AG09319 (cell line): ENCODE measurements around the gene OR13A1.
"Not testable (repeated sequence)": the region's sequence is repeated elsewhere in the genome, so short reads cannot be mapped to it uniquely, and the experiment has no call there.

Source experiments
- DNase-seq: peaks from one replicate; pipeline ENCODE4 v3.0.0-alpha.2; 2010; ENCODE audit warnings: low read depth; ENCODE audit errors: extremely low read depth
- TF ChIP-seq, protein P1 (sequence below): IDR thresholded peaks from 2 replicates; pipeline ENCODE4 v1.5.1; 2011; ENCODE audit warnings: low read depth, mild to moderate bottlenecking, inconsistent platforms, low read length, moderate library complexity

The OR13A1 gene

DNA sequence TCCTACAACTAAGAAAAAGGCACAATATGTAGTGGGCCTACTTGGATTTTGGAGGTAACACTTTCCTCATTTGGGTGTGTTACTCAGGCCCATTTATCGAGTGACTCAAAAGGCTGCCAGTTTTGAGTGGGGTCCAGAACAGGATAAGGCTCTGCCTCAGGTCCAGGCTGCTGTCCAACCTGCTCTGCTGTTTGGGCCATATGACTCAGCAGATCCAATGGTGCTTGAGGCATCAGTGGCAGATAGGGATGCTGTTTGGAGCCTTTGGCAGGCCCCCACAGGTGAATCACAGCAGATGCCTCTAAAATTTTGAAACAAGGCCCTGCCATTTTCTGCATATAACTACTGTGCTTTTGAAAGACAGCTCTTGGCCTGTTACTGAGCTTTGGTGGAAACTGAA is 24.5 kb upstream of the OR13A1 start:
- no peak for DNase-seq

DNA sequence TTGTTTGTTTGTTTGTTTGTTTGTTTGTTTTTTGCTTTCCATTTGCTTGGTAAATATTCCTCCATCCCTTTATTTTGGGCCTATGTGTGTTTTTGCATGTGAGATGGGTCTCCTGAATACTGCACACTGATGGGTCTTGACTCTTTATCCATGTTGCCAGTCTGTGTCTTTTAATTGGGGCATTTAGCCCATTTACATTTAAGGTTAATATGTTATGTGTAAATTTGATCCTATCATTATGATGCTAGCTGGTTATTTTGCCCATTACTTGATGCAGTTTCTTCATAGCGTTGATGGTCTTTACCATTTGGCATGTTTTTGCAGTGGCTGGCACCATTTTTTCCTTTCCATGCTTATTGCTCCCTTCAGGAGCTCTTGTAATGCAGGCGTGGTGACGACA is 16.4 kb upstream of the OR13A1 start:
- not testable (repeated sequence) for DNase-seq

More for the DNA sequence above, 24.5 kb upstream of the OR13A1 start:
- TF ChIP-seq, protein P1, sequence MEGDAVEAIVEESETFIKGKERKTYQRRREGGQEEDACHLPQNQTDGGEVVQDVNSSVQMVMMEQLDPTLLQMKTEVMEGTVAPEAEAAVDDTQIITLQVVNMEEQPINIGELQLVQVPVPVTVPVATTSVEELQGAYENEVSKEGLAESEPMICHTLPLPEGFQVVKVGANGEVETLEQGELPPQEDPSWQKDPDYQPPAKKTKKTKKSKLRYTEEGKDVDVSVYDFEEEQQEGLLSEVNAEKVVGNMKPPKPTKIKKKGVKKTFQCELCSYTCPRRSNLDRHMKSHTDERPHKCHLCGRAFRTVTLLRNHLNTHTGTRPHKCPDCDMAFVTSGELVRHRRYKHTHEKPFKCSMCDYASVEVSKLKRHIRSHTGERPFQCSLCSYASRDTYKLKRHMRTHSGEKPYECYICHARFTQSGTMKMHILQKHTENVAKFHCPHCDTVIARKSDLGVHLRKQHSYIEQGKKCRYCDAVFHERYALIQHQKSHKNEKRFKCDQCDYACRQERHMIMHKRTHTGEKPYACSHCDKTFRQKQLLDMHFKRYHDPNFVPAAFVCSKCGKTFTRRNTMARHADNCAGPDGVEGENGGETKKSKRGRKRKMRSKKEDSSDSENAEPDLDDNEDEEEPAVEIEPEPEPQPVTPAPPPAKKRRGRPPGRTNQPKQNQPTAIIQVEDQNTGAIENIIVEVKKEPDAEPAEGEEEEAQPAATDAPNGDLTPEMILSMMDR, result no peak

DNA sequence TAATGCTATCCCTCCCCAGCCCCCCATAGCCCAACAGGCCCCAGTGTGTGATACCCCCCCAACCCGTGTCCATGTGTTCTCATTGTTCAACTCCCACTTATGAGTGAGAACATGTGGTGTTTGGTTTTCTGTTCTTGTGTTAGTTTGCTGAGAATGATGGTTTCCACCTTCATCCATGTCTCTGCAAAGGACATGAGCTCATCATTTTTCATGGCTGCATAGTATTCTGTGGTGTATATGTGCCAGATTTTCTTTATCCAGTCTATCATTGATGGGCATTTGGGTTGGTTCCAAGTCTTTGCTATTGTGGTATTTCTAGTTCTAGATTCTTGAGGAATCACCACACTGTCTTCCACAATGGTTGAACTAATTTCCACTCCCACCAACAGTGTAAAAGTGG is 11.5 kb upstream of the OR13A1 start:
- DNase-seq, result not testable (repeated sequence)

DNA sequence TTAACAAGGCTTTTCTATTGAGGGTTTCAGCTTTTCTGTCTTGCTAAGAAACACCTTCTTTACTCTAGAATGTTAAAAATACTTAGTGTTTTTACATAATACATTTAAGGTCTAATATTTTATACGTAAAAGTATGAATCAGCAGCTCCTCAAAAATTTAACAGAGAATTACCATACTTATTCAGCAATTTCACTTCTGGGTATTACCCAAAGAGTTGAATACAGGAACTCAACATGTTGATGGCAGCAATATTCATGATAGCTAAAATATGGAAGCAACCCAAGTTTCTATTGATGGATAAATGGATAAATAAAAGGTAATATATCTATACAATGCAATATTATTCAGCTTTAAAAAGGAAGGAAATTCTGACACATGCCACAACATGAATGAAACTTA is 9.7 kb upstream of the OR13A1 start:
- TF ChIP-seq, protein P1, result no peak
- DNase-seq, result no peak

DNA sequence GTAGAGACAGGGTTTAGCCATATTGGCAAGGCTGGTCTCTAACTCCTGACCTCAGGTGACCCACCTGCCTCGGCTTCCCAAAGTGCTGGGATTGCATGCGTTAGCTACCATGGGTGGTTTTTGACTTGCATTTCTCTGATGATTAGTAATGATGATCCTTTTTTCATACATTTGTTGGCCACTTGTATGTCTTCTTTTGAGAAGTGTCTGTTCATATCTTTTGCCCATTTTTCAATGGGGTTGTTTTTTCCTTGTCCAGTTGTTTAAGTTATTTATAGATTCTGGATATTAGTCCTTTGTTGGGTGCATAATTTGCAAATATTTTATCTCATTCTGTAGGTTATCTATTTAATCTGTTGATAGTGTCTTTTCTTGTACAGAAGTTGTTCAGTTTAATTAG is 4.3 kb upstream of the OR13A1 start:
- no peak for DNase-seq
- TF ChIP-seq, protein P1, result no peak

DNA sequence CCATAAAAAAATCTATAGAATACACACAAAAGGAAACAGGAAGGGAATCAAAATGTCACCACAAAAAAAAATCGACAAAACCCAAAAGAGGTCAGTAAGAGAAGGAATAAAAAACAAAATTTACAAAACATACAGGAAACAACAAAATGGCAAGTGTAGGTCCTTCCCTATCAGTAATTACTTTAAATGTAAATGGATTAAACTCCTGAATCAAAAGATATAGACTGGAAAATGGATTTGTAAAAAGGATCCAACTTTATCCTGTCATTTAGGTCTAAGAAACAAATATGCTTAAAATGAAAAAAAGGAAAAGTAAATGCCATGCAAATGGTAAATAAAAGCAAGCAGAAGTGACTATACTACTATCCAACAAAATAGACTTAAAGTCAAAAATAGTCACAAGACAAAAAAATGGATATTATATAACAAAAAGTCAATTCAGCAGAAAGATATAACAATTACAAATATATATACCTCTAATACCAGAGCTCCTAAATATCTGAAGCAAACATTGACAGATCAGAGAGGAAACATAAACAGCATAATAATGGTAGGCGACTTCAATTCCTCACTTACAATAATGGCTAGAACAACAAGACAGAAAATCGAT is 2.0 kb downstream of the OR13A1 start:
- no peak for DNase-seq
- TF ChIP-seq, protein P1, result no peak

DNA sequence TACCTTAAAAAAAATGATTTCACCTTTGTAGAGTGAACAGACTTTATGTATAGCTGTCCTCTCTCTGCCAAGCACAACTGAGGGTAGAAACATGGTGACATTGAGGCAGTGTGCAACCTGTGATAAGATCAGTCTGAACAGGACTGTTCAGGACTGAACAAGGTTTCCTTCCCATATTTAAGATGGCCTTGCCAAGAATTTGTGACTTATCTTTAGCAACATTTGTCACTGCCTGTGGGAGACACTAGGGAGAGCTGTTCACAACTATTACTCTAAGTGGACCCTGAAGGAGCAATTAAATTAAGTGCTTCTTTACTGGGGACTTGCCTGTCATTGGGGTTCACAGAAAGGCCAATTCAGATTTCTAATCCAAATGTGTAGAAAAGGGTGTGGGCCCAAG is 6.7 kb downstream of the OR13A1 start:
- no peak for DNase-seq
- TF ChIP-seq, protein P1, result no peak

DNA sequence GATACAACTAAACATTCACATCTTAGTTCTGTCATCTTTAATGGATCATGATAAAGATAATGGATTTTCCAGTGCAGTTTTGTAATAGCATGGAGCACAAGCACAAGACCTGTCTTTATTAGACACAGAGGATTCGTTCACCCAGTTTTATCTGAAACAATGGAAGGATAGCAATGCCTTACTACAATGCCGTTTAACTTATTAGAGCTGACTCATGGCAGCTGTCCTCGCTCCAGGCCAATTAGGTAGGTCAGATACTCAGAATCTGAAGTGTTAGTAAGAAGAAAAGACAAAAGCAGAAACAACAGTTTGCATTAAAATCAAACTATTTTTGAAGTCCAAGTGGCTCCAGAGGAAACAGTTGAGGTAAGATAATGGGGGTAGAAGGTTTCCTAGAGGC is 12.8 kb downstream of the OR13A1 start:
- TF ChIP-seq, protein P1, result no peak
- DNase-seq, result no peak

DNA sequence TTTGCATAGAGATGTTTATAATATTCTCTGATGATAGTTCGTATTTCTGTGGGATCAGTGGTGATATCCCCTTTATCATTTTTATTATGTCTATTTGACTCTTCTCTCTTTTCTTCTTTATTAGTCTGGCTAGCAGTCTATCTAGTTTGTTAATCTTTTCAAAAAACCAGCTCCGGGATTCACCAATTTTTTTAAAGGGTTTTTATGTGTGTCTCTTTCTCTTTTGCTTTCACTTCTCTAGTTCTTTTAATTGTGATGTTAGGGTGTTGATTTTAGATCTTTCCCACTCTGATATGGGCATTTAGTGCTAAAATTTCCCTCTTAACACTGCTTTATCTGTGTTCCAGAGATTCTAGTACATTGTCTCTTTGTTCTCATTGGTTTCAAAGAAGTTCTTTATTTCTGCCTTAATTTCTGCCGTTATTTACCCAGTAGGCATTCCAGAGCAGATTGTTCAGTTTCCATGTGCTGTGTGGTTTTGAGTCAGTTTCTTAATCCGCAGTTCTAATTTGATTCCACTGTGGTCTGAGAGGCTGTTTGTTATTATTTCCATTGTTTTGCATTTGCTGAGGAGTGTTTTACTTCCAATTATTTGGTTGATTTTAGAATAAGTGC is 17.0 kb downstream of the OR13A1 start:
- DNase-seq, result not testable (repeated sequence)
